Measurements from ENCODE around the gene DCDC2C. TPM values are rescaled to one million over a fixed set of nuclear protein-coding genes. Genes with fewer than 3 reads are reported as not detected.

DCDC2C gene
- total RNA-seq, 2 donors from 2014 or later = not detected

DNA sequence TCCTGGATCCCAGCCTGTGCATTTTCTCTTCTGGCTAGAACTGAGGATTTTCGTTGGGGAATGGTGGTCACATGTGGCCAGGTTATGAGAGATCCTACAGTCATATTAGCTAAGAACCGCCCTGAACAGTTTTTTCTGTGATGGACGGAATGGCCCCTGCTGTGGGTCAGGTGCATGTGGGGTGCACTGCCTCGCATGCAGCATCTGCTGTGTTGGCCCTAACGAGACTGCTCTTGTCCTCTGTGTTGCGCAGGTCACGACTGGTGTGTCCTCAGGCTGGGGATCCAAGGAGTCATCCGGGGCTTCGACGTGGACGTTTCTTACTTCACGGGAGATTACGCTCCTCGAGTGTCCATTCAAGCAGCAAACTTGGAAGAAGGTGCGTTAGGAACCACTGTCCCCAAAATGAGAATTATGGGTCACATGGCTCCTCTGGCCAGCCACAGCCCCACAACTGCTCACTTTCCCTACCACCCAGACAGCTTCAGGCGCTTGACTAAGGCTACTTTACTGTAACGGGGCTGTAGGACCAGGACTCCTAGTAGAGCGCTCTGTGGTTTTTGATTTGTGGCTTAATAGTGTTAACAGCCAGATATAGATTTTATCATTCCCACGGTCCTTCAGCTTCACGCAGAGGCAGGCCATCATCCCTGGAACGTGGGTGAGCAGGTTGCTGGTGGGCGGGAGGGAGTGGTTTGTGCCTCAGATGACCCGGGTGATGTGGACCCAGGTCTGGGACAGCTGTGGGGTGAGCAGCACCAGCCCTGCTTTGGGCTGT, 23.6 kb upstream of the DCDC2C start:
- H3K4me1 ChIP-seq = no peaks in the 10 kb centered on the region
- H3K4me3 ChIP-seq = no peak overlapping the region
- H3K27ac ChIP-seq = no peak overlapping the region
- no peaks in the 10 kb centered on the region for H3K27me3 ChIP-seq
- no peak for TF ChIP-seq CTCF (IDR thresholded peaks at IDR 0.05)
- H3K36me3 ChIP-seq = no peaks in the 10 kb centered on the region
- no peak for DNase-seq
- no peaks in the 10 kb centered on the region for H3K9me3 ChIP-seq
- H3K9ac ChIP-seq (ENCODE audit: low read depth in 2 of 2, low read length in 2 of 2) = no peak overlapping the region
- intact Hi-C loops (cut with DNase I) = no loop called here

DNA sequence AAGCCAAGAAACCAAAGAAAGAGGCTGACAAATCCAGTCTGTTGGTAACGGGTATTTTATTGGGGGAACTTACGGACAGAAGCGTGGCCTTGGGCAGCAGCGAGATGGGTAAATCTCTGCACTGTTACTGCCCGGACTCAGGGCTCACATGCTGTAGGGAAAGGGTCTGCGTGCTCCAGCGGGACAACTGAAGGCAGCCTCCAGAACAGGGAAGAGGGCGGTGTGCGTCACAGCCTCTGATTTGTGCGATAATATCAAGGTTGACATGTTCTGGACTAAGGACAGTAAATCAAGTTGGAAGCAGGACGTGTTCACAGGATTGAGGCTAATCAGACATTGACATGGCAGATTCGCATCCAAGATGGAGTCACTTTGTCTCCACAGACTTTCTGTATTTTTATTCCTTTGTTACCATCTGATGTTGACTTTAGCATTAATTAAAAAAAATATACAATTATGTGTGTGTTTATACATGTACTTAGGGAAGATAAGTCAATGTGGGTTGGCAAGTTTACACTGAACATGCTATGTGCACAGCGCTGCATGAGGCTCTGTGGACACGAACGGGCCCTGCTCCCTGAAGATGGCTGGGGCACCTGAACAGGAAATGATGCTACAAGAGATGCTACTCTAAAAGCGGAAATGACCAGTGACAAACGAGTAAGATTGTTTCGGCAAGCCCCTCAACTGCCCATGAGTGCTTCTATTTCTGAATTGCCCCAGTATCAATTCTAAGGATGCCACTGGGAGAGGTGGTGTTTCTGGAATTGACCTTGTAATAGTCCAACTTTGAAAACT, 22.6 kb upstream of the DCDC2C start:
- no peak for DNase-seq
- no peak overlapping the region for H3K27ac ChIP-seq
- no peak overlapping the region for H3K4me3 ChIP-seq
- H3K9me3 ChIP-seq = no peaks in the 10 kb centered on the region
- intact Hi-C loops (cut with DNase I) = no loop called here
- TF ChIP-seq CTCF (IDR thresholded peaks at IDR 0.05) = no peak
- no peaks in the 10 kb centered on the region for H3K36me3 ChIP-seq
- no peaks in the 10 kb centered on the region for H3K4me1 ChIP-seq
- H3K27me3 ChIP-seq = no peaks in the 10 kb centered on the region
- H3K9ac ChIP-seq (ENCODE audit: low read depth in 2 of 2, low read length in 2 of 2) = no peak overlapping the region

DNA sequence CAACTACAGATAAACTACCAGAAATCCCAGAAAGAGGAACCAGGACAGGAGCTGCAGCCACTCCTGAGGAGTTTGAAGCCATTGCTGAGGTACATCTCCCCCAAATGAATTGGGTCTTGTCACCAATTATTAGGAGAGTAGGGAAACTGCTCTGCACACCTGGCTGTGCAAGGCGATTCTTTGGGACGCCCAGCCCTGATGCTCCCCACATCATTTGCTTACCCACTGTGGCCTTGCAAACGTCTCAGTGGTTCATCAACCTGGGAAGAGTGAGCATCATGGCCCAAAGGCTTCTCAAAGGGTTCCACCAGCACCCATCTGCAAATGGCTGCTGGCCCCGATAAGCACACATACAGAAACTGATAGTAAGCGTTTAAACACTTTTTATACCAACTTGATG, 21.8 kb upstream of the DCDC2C start:
- Histone ChIP-seq H3K4me3 (no peak overlapping the region), H3K27me3 (no peaks in the 10 kb centered on the region), H3K27ac (no peak overlapping the region), H3K9ac (ENCODE audit: low read depth in 2 of 2, low read length in 2 of 2) (no peak overlapping the region), H3K9me3 (no peaks in the 10 kb centered on the region), H3K36me3 (no peaks in the 10 kb centered on the region), H3K4me1 (no peaks in the 10 kb centered on the region)
- TF ChIP-seq CTCF (IDR thresholded peaks at IDR 0.05) = no peak
- no peak for DNase-seq
- intact Hi-C loops (cut with DNase I) = no loop called here

DNA sequence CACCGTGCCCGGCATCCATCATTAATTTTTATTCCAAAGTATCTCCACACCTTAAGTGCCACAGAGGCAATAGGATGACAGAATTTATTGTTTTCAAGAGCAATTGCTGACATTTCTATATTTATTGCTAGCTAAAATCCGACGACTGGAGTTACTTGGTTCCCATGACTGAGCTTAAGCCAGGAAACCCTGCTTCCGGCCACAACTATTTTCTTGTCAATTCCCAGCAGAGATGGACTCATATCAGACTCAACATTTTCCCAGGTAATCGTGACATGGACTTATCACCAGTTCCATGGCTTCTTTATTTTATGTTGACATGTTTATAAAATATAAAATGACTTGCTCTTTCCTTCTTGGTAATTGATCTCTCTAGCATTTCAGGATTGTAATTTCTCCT, 20.6 kb upstream of the DCDC2C start:
- no peak overlapping the region for H3K4me3 ChIP-seq
- no peak for TF ChIP-seq CTCF (IDR thresholded peaks at IDR 0.05)
- no peaks in the 10 kb centered on the region for H3K36me3 ChIP-seq
- intact Hi-C loops (cut with DNase I) = no loop called here
- DNase-seq = no peak
- H3K27me3 ChIP-seq = no peaks in the 10 kb centered on the region
- H3K9ac ChIP-seq (ENCODE audit: low read depth in 2 of 2, low read length in 2 of 2) = no peak overlapping the region
- H3K27ac ChIP-seq = no peak overlapping the region
- no peaks in the 10 kb centered on the region for H3K9me3 ChIP-seq
- no peaks in the 10 kb centered on the region for H3K4me1 ChIP-seq

- no peak overlapping the region for H3K4me3 ChIP-seq
- H3K4me1 ChIP-seq = no peaks in the 10 kb centered on the region
- no peaks in the 10 kb centered on the region for H3K9me3 ChIP-seq
- intact Hi-C loops (cut with DNase I) = no loop called here
- no peaks in the 10 kb centered on the region for H3K27me3 ChIP-seq
- H3K27ac ChIP-seq = no peak overlapping the region
- no peak for TF ChIP-seq CTCF (IDR thresholded peaks at IDR 0.05)
- DNase-seq = no peak
- H3K9ac ChIP-seq (ENCODE audit: low read depth in 2 of 2, low read length in 2 of 2) = no peak overlapping the region
- no peaks in the 10 kb centered on the region for H3K36me3 ChIP-seq
Measured at GRCh38 chr2:3683748-3684454, 19.5 kb upstream of the DCDC2C start.
